GM10266 (cell line): ENCODE measurements around the gene BABAM2.

Source experiments
- DNase-seq: peaks from one replicate; pipeline ENCODE4 v3.0.0; 2012; ENCODE audit errors: extremely low spot score
- CTCF ChIP-seq: IDR thresholded peaks from 2 replicates; pipeline ENCODE4 v1.5.1; 2012; ENCODE audit warnings: mild to moderate bottlenecking, low read depth; ENCODE audit not compliant: control insufficient read depth, insufficient read depth; ENCODE audit errors: missing control alignments

The BABAM2 gene

GRCh38 chr2:28150236-28150915 lies 259.8 kb downstream of the BABAM2 start:
- TF ChIP-seq CTCF: no peak
- DNase-seq: no peak

GRCh38 chr2:28150994-28151393 lies 260.5 kb downstream of the BABAM2 start:
- TF ChIP-seq CTCF: no peak
- no peak for DNase-seq

GRCh38 chr2:28152585-28153280 lies 262.2 kb downstream of the BABAM2 start:
- no peak for TF ChIP-seq CTCF
- no peak for DNase-seq

GRCh38 chr2:28153851-28154250 lies 263.3 kb downstream of the BABAM2 start:
- DNase-seq: no peak
- no peak for TF ChIP-seq CTCF

GRCh38 chr2:28155086-28155485 lies 264.6 kb downstream of the BABAM2 start:
- no peak for TF ChIP-seq CTCF
- DNase-seq: no peak

GRCh38 chr2:28155627-28156026 lies 265.1 kb downstream of the BABAM2 start:
- TF ChIP-seq CTCF: no peak
- DNase-seq: no peak

- no peak for DNase-seq
- TF ChIP-seq CTCF: no peak
Observed at GRCh38 chr2:28158791-28159190, 268.3 kb downstream of the BABAM2 start.
